Osteoblast (primary cell): ENCODE results near the gene PLEKHH2. TPM values are rescaled to one million over a fixed set of nuclear protein-coding genes. Genes with fewer than 3 reads are reported as not detected.

Source experiments
- DNase-seq: peaks from one replicate; pipeline ENCODE4 v3.0.0; 2011; ENCODE audit warnings: low spot score, mixed read lengths; ENCODE audit not compliant: insufficient read length; ENCODE audit errors: missing footprints
- H2AFZ ChIP-seq: 2 replicates; pipeline ENCODE4 v1.6.0; 2011; ENCODE audit warnings: mild to moderate bottlenecking, low read length
- H3K27ac ChIP-seq: 2 replicates; pipeline ENCODE4 v1.5.1; 2011; ENCODE audit warnings: mild to moderate bottlenecking, low read depth, low read length, moderate library complexity
- H3K27me3 ChIP-seq: 2 replicates; pipeline ENCODE4 v1.6.0; 2012; ENCODE audit warnings: mild to moderate bottlenecking, control low read depth, inconsistent platforms, low read length, moderate library complexity; ENCODE audit not compliant: insufficient read depth
- H3K36me3 ChIP-seq: 2 replicates; pipeline ENCODE4 v1.5.1; 2011; ENCODE audit warnings: mild to moderate bottlenecking, low read length, control low read depth, moderate library complexity; ENCODE audit not compliant: insufficient read depth
- H3K4me1 ChIP-seq: 2 replicates; pipeline ENCODE4 v1.5.1; 2011; ENCODE audit warnings: mild to moderate bottlenecking, low read length, control low read depth, moderate library complexity; ENCODE audit not compliant: insufficient read depth
- H3K4me2 ChIP-seq: 2 replicates; pipeline ENCODE4 v1.6.0; 2011; ENCODE audit warnings: mild to moderate bottlenecking, low read length; ENCODE audit not compliant: insufficient read depth
- H3K4me3 ChIP-seq: fragments of 200-600 bp; sonication (generic); 3 replicates; pipeline ENCODE4 v1.5.1; 2012; ENCODE audit warnings: mild to moderate bottlenecking, low read length, inconsistent platforms; ENCODE audit not compliant: insufficient read depth
- H3K79me2 ChIP-seq: 2 replicates; pipeline ENCODE4 v1.6.0; 2012; ENCODE audit warnings: mild to moderate bottlenecking, low read length, control low read depth, inconsistent platforms; ENCODE audit not compliant: insufficient read depth
- H3K9me3 ChIP-seq: 2 replicates; pipeline ENCODE4 v1.5.1; 2011; ENCODE audit warnings: low read depth, low read length, control low read depth
- H4K20me1 ChIP-seq: 2 replicates; pipeline ENCODE4 v1.6.0; 2012; ENCODE audit warnings: mild to moderate bottlenecking, low read length, control low read depth; ENCODE audit not compliant: insufficient read depth
- total RNA-seq: library from RNA; depleted of rRNA; stranded (reverse); fragments of >200 nt; gene quantifications from 2 replicates; pipeline ENCODE4 v1.2.3, GENCODE V29; 2012
- TF ChIP-seq, protein P1 (sequence below): IDR thresholded peaks from 2 replicates; pipeline ENCODE4 v1.5.1; 2011; ENCODE audit warnings: mild to moderate bottlenecking, low read depth, low read length, moderate library complexity; ENCODE audit errors: extremely low read depth

The PLEKHH2 gene
- total RNA-seq: 18.8 and 19.2 TPM in 2 replicates

DNA sequence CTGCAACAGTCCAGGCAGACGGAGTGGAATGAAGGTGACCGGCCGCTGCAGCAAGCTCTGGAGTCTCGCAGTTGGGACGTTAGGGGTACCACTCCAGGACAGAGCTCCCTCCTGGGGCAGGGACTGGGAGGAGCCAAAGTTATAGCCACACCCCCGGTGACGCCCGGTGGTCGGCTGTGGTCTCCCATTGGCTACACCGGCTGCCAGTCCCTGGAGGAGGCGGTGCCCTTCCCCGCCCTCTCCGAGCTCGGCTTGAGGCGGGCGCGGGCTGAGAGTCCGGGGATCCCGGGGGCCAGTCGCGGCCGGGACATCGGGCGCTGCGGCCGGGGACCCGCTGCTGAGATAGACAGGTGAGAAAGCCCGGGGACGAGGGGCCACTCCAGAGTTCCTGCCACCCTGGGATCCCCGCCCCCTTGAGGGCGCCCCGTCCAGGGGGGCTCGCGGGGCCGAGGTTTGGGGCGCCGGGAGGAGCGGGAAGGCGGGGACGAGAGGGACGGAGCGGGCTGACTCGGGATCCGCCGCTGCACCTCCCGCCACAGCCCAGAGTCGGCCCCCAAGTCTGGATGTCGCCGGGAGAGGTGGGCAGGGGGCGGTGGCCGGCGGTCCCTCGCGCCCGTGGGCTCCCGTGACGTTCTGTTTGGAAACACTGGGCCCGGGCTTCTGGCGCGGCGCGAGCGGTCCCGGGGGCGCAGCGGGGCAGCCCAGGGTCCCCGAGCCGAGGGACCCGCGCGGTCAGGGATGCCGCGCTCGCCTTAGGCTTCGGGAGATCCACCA is at the start of gene PLEKHH2:
TSS of gene PLEKHH2 (plus strand) at position 231 of the 774 bp plus-strand sequence. CDS start 7,414 bp downstream, outside the sequence.
- H3K9me3 ChIP-seq: no peaks in the 10 kb centered on the region
- peak within 1 kb of the TSS; percentile 46 for H3K27ac ChIP-seq
- H3K79me2 ChIP-seq: no peaks in the 10 kb centered on the region
- no peaks in the 10 kb centered on the region for H3K27me3 ChIP-seq
- peak; percentile 97 for DNase-seq
- H3K4me3 ChIP-seq: peak within 1 kb of the TSS; percentile 87
- H3K4me2 ChIP-seq: peak within 1 kb of the TSS; percentile 98
- H3K4me1 ChIP-seq: peaks cover 27% of the 10 kb centered on the region
- H4K20me1 ChIP-seq: no peaks in the 10 kb centered on the region
- H3K36me3 ChIP-seq: no peaks in the 10 kb centered on the region
- TF ChIP-seq, protein P1, sequence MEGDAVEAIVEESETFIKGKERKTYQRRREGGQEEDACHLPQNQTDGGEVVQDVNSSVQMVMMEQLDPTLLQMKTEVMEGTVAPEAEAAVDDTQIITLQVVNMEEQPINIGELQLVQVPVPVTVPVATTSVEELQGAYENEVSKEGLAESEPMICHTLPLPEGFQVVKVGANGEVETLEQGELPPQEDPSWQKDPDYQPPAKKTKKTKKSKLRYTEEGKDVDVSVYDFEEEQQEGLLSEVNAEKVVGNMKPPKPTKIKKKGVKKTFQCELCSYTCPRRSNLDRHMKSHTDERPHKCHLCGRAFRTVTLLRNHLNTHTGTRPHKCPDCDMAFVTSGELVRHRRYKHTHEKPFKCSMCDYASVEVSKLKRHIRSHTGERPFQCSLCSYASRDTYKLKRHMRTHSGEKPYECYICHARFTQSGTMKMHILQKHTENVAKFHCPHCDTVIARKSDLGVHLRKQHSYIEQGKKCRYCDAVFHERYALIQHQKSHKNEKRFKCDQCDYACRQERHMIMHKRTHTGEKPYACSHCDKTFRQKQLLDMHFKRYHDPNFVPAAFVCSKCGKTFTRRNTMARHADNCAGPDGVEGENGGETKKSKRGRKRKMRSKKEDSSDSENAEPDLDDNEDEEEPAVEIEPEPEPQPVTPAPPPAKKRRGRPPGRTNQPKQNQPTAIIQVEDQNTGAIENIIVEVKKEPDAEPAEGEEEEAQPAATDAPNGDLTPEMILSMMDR: no peak
- H2AFZ ChIP-seq: peak within 1 kb of the TSS; percentile 98

DNA sequence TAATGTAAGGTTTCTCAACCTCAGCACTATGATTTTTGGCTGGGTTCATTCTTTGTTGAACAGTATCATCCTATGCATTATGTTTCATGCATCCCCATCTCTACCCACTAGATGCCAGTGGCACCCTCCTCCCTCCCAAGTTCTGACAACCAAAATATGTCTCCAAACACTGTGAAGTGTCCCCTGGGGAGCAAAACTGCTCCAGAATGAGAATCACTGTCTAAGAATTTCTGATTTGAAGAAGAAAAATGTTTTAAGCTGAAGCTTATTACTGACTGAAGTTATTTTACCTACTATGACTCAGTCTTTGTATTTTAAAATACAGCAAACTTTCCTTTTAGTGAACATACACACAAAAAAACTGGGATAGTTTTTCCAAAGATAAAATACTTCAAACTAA is 44.6 kb upstream of the PLEKHH2 start:
- no peaks in the 10 kb centered on the region for H3K9me3 ChIP-seq
- DNase-seq: peak; percentile 81
- H4K20me1 ChIP-seq: no peaks in the 10 kb centered on the region
- no peaks in the 10 kb centered on the region for H3K27me3 ChIP-seq
- H3K4me2 ChIP-seq: peak overlapping the region; percentile 73
- H3K79me2 ChIP-seq: peaks cover 19% of the 10 kb centered on the region
- TF ChIP-seq, protein P1: peak; percentile 55
- H3K27ac ChIP-seq: peak overlapping the region; percentile 53
- H3K4me1 ChIP-seq: peaks cover 36% of the 10 kb centered on the region
- H2AFZ ChIP-seq: no peak overlapping the region
- peaks cover 33% of the 10 kb centered on the region for H3K36me3 ChIP-seq
- H3K4me3 ChIP-seq: peak overlapping the region; percentile 29

DNA sequence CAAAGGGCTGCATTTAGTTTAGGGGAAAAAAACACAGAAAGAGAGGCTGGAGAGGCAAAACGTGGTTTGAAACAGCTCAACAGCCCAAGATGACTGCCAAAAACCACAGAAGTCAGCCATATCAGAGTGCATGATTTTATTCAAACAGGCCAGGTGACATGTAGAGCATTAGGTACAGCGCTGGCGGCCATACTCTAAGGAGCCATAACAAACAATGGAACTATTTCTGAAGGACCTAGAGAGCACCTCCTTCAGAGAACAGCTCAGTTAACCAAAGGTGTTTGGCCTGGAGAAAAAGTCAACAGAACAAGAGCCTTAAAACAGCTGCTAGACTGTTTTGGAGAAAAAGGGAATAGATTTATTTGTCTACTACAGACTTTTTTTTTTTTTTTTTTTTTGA is 43.8 kb upstream of the PLEKHH2 start:
- TF ChIP-seq, protein P1: no peak
- Histone ChIP-seq H3K4me2 (peak overlapping the region; percentile 73), H3K27ac (peak overlapping the region; percentile 53), H4K20me1 (no peaks in the 10 kb centered on the region), H3K27me3 (no peaks in the 10 kb centered on the region), H3K79me2 (peaks cover 19% of the 10 kb centered on the region), H2AFZ (no peak overlapping the region), H3K9me3 (no peaks in the 10 kb centered on the region), H3K36me3 (peaks cover 29% of the 10 kb centered on the region), H3K4me3 (no peak overlapping the region), H3K4me1 (peaks cover 36% of the 10 kb centered on the region)
- DNase-seq: peak; percentile 13

DNA sequence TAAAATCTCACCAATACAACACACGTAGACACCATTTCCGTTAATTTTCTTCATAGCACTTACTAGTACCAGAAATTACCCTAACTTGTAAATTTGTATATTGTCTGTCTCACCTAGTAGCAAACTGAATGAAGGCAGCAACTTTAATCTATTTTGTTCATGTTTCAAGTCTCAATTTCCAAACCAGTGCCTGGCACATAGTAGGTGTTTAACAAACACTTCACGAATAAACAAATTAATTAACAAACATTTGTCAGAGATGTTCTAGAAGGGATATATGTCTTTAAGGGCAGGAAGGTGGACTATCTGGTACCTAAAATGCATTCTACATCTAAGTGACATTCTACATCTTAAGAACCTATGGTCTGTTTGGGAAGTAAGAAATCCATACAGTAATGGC is 42.2 kb upstream of the PLEKHH2 start:
- Histone ChIP-seq H3K36me3 (peaks cover 17% of the 10 kb centered on the region), H2AFZ (peak overlapping the region; percentile 95), H3K27ac (peak overlapping the region; percentile 98), H3K4me1 (peaks cover 36% of the 10 kb centered on the region), H3K9me3 (no peaks in the 10 kb centered on the region), H3K27me3 (no peaks in the 10 kb centered on the region), H3K4me3 (peak overlapping the region; percentile 95), H4K20me1 (no peaks in the 10 kb centered on the region), H3K79me2 (peaks cover 19% of the 10 kb centered on the region), H3K4me2 (peak overlapping the region; percentile 98)
- TF ChIP-seq, protein P1: no peak
- no peak for DNase-seq
